Measurements from ENCODE around the gene STAC.

STAC gene

DNA sequence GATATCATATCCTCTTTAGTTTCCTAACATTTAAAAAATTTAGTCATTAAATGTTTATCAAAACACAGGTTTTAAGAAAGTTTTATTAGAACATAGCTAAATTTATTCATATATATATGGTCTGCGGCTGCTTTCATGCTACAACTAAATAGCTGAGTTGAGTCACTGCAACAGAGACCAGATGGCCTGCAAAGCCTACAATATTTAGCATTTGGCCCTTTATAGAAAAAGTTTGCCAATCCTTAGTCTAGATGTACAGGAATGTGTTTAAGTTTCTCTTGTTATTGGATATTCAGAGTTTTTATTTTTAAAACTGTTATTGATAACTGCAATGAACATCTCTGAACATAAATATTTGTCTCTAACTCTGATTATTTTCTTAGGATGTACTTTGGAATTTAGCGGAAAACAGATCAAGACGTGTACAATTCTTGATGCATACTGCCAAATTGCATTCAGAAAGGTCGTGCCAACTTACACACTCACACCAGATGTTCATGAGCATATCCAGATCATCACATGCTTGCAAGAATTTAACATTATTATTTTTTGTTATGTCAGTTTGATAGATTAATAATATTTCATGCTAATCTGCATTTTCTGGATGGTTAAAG is 157.9 kb downstream of the STAC start:
- H3K4me3 ChIP-seq (ENCODE audit: low read depth, low read length): no peak overlapping the region
- TF ChIP-seq, protein P1, sequence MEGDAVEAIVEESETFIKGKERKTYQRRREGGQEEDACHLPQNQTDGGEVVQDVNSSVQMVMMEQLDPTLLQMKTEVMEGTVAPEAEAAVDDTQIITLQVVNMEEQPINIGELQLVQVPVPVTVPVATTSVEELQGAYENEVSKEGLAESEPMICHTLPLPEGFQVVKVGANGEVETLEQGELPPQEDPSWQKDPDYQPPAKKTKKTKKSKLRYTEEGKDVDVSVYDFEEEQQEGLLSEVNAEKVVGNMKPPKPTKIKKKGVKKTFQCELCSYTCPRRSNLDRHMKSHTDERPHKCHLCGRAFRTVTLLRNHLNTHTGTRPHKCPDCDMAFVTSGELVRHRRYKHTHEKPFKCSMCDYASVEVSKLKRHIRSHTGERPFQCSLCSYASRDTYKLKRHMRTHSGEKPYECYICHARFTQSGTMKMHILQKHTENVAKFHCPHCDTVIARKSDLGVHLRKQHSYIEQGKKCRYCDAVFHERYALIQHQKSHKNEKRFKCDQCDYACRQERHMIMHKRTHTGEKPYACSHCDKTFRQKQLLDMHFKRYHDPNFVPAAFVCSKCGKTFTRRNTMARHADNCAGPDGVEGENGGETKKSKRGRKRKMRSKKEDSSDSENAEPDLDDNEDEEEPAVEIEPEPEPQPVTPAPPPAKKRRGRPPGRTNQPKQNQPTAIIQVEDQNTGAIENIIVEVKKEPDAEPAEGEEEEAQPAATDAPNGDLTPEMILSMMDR (IDR thresholded peaks at IDR 0.05; ENCODE audit: borderline replicate concordance, insufficient read depth, low read depth, low read length): no peak

DNA sequence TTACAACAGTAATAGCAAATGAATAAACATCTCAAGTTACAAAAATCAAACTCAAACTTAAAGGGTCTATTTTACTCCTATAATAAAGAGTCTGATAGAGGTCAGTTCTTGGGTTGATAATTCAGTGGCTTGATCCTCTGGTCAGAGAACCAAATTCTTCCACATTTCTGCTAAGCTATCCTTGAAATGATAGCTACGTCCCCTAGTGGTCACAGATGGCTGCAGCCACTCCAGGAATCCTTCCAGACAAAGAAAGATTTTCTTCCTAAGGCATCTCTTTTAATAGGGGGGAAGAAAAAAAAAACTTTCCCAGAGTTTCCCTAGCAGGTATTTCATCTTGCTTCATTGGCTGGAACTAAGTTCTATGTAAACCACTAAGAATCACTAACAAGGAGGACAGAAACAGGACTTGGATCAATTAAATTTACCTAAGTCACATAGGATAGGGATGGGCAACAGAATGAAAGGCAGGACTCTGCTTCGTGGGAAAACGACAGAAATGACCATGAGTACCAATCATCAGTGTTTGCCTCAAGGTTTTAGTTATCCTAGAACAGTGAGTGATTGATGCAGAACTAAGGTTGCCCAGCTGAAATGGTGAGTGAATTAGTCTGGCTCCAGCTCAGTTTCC is 160.7 kb downstream of the STAC start:
- TF ChIP-seq, protein P1 (IDR thresholded peaks at IDR 0.05; ENCODE audit: borderline replicate concordance, insufficient read depth, low read depth, low read length): peak; percentile 62; the same call in 1 of the 2 replicates
- no peak overlapping the region for H3K4me3 ChIP-seq (ENCODE audit: low read depth, low read length)

DNA sequence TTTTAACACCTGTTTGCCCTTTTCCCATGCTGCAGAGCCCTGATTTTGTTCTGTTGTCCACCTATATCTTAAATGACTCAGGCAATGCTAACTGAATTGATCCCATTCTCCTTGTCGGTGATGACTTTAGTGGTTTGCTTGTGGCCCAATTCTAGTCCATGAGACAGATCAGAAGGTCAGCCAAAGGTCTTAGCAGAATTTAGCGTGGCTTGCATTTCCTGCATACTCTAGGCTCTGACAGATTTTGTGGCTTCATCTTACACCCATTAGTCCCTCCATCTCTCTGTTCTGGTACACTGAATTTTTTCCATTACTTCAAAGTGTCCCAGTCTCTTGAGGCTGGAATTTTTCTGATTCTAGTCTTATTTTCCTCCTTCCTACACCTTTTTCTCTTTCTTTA is 161.9 kb downstream of the STAC start:
- TF ChIP-seq, protein P1 (IDR thresholded peaks at IDR 0.05; ENCODE audit: borderline replicate concordance, insufficient read depth, low read depth, low read length): no peak
- no peak overlapping the region for H3K4me3 ChIP-seq (ENCODE audit: low read depth, low read length)

DNA sequence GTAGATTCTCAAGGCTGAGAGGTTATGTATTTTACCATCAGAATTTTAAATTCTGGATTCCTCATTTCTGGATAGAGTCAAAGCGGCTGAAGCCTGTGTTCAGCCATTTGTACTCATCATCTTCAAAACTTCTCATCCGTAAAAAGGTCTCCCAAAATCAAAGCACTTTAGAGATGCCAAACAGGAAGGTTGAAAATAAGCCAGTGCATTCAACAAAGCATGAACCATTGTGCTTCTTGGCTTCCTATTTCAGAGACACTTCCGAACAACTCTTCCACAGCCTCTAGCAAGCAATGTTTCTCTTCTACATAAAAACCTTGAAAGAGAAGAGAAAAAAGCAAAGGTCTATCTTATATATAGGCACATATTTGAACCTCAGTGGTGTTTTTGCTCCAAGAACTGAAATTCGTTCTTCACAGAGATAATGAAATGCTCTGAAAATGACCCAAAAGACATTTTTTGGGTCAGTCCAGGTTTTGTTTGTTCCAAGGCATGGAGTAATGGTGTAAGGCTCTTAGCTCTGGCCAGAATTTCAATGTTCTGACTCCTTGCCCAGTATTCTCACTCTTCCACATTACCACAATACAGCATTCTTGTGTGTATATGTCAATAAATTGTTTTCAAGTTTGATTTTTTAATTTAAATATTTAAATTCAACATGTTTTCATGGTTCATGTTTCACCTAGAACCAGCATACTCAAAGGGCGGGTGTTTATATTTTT is 163.1 kb downstream of the STAC start:
- H3K4me3 ChIP-seq (ENCODE audit: low read depth, low read length): no peak overlapping the region
- TF ChIP-seq, protein P1 (IDR thresholded peaks at IDR 0.05; ENCODE audit: borderline replicate concordance, insufficient read depth, low read depth, low read length): no peak

DNA sequence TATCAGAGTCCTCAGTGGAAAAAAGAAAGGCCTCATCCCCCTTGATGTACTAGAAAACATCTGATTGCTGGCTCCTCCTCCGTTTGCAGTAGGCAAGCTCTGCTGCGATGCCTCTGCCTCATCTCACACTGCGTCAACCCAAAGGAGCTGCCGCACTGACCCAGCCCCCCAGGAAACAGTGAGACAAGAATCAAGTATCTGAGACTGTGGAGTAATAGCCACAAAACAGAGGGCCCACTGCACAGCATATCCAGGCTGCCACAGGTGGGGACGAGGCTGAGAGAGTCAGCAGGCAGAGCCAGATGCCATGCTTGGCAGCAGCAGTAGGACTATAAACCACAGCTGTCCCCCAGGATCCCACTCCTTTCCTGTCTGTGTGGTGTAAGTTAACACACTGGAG is 165.9 kb downstream of the STAC start:
- H3K4me3 ChIP-seq (ENCODE audit: low read depth, low read length): no peak overlapping the region
- TF ChIP-seq, protein P1 (IDR thresholded peaks at IDR 0.05; ENCODE audit: borderline replicate concordance, insufficient read depth, low read depth, low read length): no peak

DNA sequence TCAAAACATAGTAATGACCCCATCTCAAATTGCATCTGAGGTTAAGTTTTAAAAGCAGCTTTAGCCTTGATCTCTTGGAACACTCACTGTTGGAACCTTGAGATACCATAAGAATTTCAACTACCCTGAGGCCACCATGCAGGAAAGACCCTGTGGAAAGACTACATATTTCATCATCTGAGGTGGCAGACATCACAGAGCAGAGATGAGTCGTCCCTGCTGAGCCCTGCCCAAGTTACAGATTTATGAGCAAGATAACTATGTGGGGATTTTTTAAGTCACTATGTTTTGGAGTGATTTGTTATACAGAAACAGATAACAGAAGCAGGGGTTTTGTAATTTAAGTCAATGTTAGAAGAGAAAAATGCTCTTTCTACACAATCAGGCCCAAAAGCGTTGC is 168.4 kb downstream of the STAC start:
- no peak overlapping the region for H3K4me3 ChIP-seq (ENCODE audit: low read depth, low read length)
- TF ChIP-seq, protein P1 (IDR thresholded peaks at IDR 0.05; ENCODE audit: borderline replicate concordance, insufficient read depth, low read depth, low read length): no peak
